Skeletal muscle tissue (tissue), 4 donors: ENCODE measurements around the gene TTN. TPM values are rescaled to one million over a fixed set of nuclear protein-coding genes. Genes with fewer than 3 reads are reported as not detected.

Experiments
- H3K27ac ChIP-seq: one replicate; pipeline ENCODE4 v1.7.0; 2013; ENCODE audit warnings: mild to moderate bottlenecking, low read depth, low read length, inconsistent platforms
- H3K27me3 ChIP-seq, 3 donors: one replicate each; pipeline ENCODE4 v1.7.0; 2013; ENCODE audit warnings: low read length in 3 of 3; ENCODE audit not compliant: control insufficient read depth in 3 of 3, insufficient read depth in 3 of 3
- H3K36me3 ChIP-seq, 3 donors: one replicate each; pipeline ENCODE4 v1.7.0; 2013; ENCODE audit warnings: low read length in 3 of 3; ENCODE audit not compliant: control insufficient read depth in 3 of 3, insufficient read depth in 3 of 3
- H3K4me1 ChIP-seq, 3 donors: one replicate each; pipeline ENCODE4 v1.7.0; 2013; ENCODE audit warnings: low read length in 3 of 3, mild to moderate bottlenecking in 3 of 3; ENCODE audit not compliant: control insufficient read depth in 3 of 3, insufficient read depth in 3 of 3
- H3K4me3 ChIP-seq, 3 donors: one replicate each; pipeline ENCODE4 v1.7.0; 2013; ENCODE audit warnings: low read length in 3 of 3
- H3K9ac ChIP-seq, 3 donors: one replicate each; pipeline ENCODE4 v1.7.0; 2013; ENCODE audit warnings: low read length in 3 of 3, mild to moderate bottlenecking in 3 of 3, moderate library complexity in 2 of 3, low read depth in 1 of 3
- H3K9me3 ChIP-seq, 3 donors: one replicate each; pipeline ENCODE4 v1.7.0; 2013; ENCODE audit warnings: low read length in 3 of 3; ENCODE audit not compliant: control insufficient read depth in 3 of 3
- total RNA-seq: library from RNA; depleted of rRNA; stranded (reverse); fragments of >200 nt; gene quantifications from one replicate; pipeline ENCODE4 v1.2.3, GENCODE V29; 2014
- donor health status: Osteomylitis.

Gene TTN
- total RNA-seq, 1 donor from 2014 or later, result 2,245 TPM

DNA sequence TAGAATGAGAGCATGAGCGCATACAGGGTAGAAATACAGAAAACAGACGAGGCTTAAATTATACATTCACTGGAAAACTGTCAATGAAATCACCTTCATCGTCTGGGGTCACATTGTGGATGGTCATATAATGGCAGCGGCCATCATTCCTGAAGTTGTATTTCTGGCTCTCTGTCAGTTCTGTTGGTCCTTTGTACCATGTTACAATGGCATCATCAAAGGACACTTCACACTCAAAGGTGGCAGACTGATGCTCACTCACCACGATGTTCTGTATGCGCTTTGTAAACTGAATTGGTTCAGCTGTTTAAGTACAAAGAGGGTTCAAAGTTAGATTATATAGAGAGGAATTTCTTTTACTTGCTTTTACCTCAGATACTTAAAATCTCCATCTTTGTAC is 104.9 kb downstream of the TTN start:
- peaks cover 51 to 79% (median 78%) of the 10 kb centered on the region in 3 donors for H3K36me3 ChIP-seq
- peaks cover 2 to 33% (median 13%) of the 10 kb centered on the region in 3 donors for H3K4me1 ChIP-seq
- H3K4me3 ChIP-seq, result no peak overlapping the region
- H3K27ac ChIP-seq, result no peak overlapping the region
- H3K9ac ChIP-seq, result no peak overlapping the region
- H3K27me3 ChIP-seq, result no peaks in the 10 kb centered on the region
- H3K9me3 ChIP-seq, result no peaks in the 10 kb centered on the region

GRCh38 chr2:178700922-178701342 is 106.3 kb downstream of the TTN start:
- Histone ChIP-seq H3K36me3 (peaks cover 51 to 78% (median 78%) of the 10 kb centered on the region in 3 donors), H3K27ac (no peak overlapping the region)

DNA sequence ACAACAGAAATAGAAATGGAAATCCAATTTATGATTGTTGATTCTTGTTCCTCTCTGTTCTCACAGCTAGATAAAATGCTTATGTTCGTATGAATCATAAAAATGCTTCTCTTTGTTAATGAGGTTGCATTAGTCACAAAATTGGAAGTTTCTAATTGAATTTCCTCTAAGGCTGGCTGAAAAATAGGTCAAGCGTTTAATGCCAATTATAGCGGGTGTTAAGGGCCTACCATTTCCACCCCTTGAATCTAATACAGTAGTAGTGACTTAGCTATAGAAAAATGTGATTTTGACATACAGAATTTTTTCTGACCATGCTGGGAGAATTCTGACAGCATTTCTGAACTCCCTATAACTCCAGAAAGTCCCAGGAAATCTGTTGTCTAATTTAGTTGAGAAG is 107.1 kb downstream of the TTN start:
- H3K9me3 ChIP-seq, result no peaks in the 10 kb centered on the region
- no peak overlapping the region for H3K27ac ChIP-seq
- peaks cover 57 to 83% (median 79%) of the 10 kb centered on the region in 3 donors for H3K36me3 ChIP-seq
- no peaks in the 10 kb centered on the region for H3K27me3 ChIP-seq
- peaks cover 0 to 30% (median 16%) of the 10 kb centered on the region in 3 donors for H3K4me1 ChIP-seq
- no peak overlapping the region for H3K9ac ChIP-seq
- no peak overlapping the region for H3K4me3 ChIP-seq

More at GRCh38 chr2:178700922-178701342, 106.3 kb downstream of the TTN start:
- Histone ChIP-seq H3K4me3 (no peak overlapping the region), H3K9me3 (no peaks in the 10 kb centered on the region), H3K9ac (no peak overlapping the region), H3K4me1 (peaks cover under 1 to 28% (median 16%) of the 10 kb centered on the region in 3 donors), H3K27me3 (no peaks in the 10 kb centered on the region)

DNA sequence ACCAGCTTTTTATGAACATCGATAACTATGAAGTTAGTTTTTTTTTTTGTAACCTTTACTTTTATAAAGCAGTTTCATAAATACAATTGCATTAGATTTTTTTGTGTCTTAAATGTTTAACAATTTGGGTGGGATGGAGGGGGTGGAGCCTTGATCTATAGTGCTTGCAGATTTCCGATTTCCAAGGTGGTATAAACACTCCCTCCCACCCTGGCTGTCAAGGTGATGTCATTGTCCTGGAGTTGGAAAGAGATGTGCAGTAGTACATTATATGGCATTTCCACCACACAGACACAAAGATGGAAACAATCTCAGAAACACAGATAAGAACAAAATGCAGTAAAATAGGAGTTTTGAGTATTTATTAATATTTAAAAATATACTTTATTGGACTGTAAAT is 114.4 kb downstream of the TTN start:
- Histone ChIP-seq H3K27ac (no peak overlapping the region), H3K9ac (no peak overlapping the region), H3K4me3 (no peak overlapping the region), H3K36me3 (peaks cover 62 to 89% (median 88%) of the 10 kb centered on the region in 3 donors), H3K4me1 (peaks cover 0 to 22% (median 13%) of the 10 kb centered on the region in 3 donors), H3K27me3 (no peaks in the 10 kb centered on the region), H3K9me3 (no peaks in the 10 kb centered on the region)

- no peaks in the 10 kb centered on the region for H3K27me3 ChIP-seq
- no peak overlapping the region for H3K9ac ChIP-seq
- peaks cover 0 to 16% (median 8%) of the 10 kb centered on the region in 3 donors for H3K4me1 ChIP-seq
- no peaks in the 10 kb centered on the region for H3K9me3 ChIP-seq
- H3K36me3 ChIP-seq, result peaks cover 63 to 89% (median 83%) of the 10 kb centered on the region in 3 donors
- no peak overlapping the region for H3K4me3 ChIP-seq
- no peak overlapping the region for H3K27ac ChIP-seq
Observed at GRCh38 chr2:178689808-178690207, 117.4 kb downstream of the TTN start.

DNA sequence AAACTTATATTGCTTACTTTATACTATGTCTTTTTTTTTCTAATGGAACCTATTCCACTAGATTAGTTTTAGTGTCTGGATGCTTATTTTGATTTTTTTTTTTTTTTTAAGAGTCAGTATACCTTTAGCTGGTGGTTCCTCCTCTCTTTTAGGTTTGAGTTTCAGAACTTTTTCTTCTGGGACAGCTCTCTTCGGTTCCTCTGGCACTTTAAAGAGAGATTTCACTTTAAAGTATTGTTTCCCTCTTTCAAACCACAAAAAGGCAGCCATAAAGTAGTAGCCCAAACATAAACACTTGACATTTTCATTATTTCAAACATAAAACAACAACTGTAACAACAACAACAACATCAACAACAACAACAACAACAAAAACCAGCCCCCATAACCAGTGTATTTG is 123.3 kb downstream of the TTN start:
- H3K9ac ChIP-seq, result no peak overlapping the region
- H3K27ac ChIP-seq, result no peak overlapping the region
- peaks cover 0 to 6% (median 5%) of the 10 kb centered on the region in 3 donors for H3K4me1 ChIP-seq
- H3K4me3 ChIP-seq, result no peak overlapping the region
- peaks cover 61 to 94% (median 88%) of the 10 kb centered on the region in 3 donors for H3K36me3 ChIP-seq
- no peaks in the 10 kb centered on the region for H3K27me3 ChIP-seq
- H3K9me3 ChIP-seq, result no peaks in the 10 kb centered on the region

DNA sequence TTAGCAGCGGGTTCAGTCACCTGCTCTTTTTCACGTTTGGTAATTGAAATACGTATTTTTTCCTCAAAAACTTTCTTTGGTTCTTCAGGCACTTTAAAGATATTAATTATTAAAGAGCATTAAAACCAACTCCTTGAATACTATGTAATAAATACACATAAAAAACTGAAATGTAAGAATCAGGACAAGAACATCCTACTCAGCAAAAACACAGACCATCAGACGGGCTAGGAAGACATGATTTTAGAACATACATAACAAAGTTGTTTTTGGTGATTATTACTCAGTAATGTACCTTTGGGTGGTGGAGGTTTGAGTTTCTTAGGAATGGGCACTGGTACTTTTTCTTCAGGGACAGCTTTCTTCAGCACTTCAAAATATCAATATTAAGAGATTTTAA is 126.1 kb downstream of the TTN start:
- peaks cover 53 to 88% (median 77%) of the 10 kb centered on the region in 3 donors for H3K36me3 ChIP-seq
- H3K27ac ChIP-seq, result no peak overlapping the region
- no peaks in the 10 kb centered on the region for H3K9me3 ChIP-seq
- no peak overlapping the region for H3K4me3 ChIP-seq
- H3K4me1 ChIP-seq, result peaks cover 0 to 8% (median 5%) of the 10 kb centered on the region in 3 donors
- no peak overlapping the region for H3K9ac ChIP-seq
- no peaks in the 10 kb centered on the region for H3K27me3 ChIP-seq

DNA sequence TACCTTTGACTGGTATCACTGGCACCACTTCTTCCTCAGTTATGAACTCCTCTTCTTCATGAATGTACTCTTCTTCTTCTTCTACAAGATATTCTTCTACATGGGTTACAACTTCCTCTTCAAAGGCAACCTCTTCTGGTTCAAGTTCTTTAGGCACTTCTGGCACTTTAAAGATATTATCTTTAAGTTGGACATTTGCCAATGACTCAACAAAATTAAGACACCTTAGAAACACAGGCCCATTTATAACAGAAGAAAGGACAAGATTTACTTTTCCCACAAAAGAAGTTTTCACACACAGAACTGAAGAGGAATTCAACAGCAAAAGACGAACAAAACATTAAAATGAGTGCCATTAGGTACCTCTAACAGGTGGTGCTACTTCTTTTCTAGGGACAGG is 127.3 kb downstream of the TTN start:
- Histone ChIP-seq H3K4me3 (no peak overlapping the region), H3K9me3 (no peaks in the 10 kb centered on the region), H3K9ac (no peak overlapping the region), H3K36me3 (peaks cover 55 to 87% (median 81%) of the 10 kb centered on the region in 3 donors), H3K27me3 (no peaks in the 10 kb centered on the region), H3K27ac (no peak overlapping the region), H3K4me1 (peaks cover 0 to 12% (median 9%) of the 10 kb centered on the region in 3 donors)

DNA sequence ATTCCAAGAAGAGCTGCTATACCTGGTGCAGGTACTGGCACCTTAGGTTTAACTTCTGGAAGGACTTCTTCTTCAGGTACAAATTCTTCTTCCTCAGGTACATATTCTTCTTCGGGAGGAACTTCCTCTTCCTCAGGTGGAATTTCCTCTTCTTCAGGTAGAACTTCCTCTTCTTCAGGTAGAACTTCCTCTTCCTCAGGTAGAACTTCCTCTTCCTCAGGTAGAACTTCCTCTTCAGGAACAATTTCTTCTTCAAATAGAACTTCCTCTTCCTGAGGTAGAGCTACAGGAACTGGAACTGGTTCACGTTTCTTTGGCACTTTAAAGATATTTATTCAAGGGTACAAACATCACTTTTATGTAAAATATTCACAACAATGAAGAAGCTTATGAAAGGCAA is 129.6 kb downstream of the TTN start:
- Histone ChIP-seq H3K9me3 (no peaks in the 10 kb centered on the region), H3K4me1 (peaks cover 0 to 14% (median 9%) of the 10 kb centered on the region in 3 donors), H3K36me3 (peaks cover 47 to 84% (median 76%) of the 10 kb centered on the region in 3 donors), H3K4me3 (no peak overlapping the region), H3K9ac (no peak overlapping the region), H3K27ac (no peak overlapping the region), H3K27me3 (no peaks in the 10 kb centered on the region)

DNA sequence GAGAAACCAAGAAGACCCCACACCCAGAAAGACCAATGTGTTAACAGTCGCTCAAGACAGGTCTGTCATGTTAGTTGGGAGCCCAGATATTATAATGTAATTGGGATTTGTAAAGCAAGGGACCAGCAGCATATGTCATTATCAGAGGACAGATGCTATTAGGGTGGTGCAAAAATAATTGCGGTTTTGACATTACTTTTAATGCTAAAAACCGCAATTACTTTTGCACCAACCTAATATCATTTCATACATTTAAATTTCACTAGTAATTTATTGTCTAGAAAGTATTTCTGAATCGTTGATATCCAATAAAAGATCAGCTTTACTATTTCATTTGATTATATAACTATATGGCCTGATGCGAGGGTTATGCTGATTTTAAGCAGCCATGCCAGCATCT is 131.2 kb downstream of the TTN start:
- peaks cover 0 to 14% (median 6%) of the 10 kb centered on the region in 3 donors for H3K4me1 ChIP-seq
- H3K4me3 ChIP-seq, result no peak overlapping the region
- H3K9ac ChIP-seq, result no peak overlapping the region
- no peaks in the 10 kb centered on the region for H3K27me3 ChIP-seq
- peaks cover 46 to 85% (median 74%) of the 10 kb centered on the region in 3 donors for H3K36me3 ChIP-seq
- H3K27ac ChIP-seq, result no peak overlapping the region
- no peaks in the 10 kb centered on the region for H3K9me3 ChIP-seq
